ENCODE data around the gene NOP9.

NOP9 gene

GRCh38 chr14:24335461-24336171, 36.0 kb downstream of the NOP9 start:
- no peak for TF ChIP-seq CEBPB (IDR thresholded peaks at IDR 0.05)
- no peak for TF ChIP-seq EP300 (IDR thresholded peaks at IDR 0.05; ENCODE audit: borderline replicate concordance)
- no peak for TF ChIP-seq TEAD4 (IDR thresholded peaks at IDR 0.05)
- no peak for TF ChIP-seq REST (IDR thresholded peaks at IDR 0.05; ENCODE audit: low read depth)
- no peak for TF ChIP-seq MAX (IDR thresholded peaks at IDR 0.05)

GRCh38 chr14:24337144-24337823, 37.6 kb downstream of the NOP9 start:
- TF ChIP-seq TEAD4 (IDR thresholded peaks at IDR 0.05) (no peak), TAF1 (IDR thresholded peaks at IDR 0.05; ENCODE audit: low read depth) (no peak), NFIC (IDR thresholded peaks at IDR 0.05) (no peak), TCF12 (IDR thresholded peaks at IDR 0.05; ENCODE audit: low read depth) (no peak), EGR1 (IDR thresholded peaks at IDR 0.05) (no peak), RAD21 (IDR thresholded peaks at IDR 0.05; ENCODE audit: low read depth) (no peak), MAX (IDR thresholded peaks at IDR 0.05) (no peak), CREB1 (IDR thresholded peaks at IDR 0.05; ENCODE audit: low read depth) (no peak), FOXM1 (IDR thresholded peaks at IDR 0.05; ENCODE audit: borderline replicate concordance, low read depth) (no peak), EP300 (IDR thresholded peaks at IDR 0.05; ENCODE audit: borderline replicate concordance) (no peak), ZBTB7A (IDR thresholded peaks at IDR 0.05; ENCODE audit: low read depth) (no peak), REST (IDR thresholded peaks at IDR 0.05; ENCODE audit: low read depth) (no peak)
- TF ChIP-seq, protein P1, sequence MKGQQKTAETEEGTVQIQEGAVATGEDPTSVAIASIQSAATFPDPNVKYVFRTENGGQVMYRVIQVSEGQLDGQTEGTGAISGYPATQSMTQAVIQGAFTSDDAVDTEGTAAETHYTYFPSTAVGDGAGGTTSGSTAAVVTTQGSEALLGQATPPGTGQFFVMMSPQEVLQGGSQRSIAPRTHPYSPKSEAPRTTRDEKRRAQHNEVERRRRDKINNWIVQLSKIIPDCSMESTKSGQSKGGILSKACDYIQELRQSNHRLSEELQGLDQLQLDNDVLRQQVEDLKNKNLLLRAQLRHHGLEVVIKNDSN (IDR thresholded peaks at IDR 0.05), result no peak

GRCh38 chr14:24337824-24338175, 38.1 kb downstream of the NOP9 start:
- TF ChIP-seq TCF12 (IDR thresholded peaks at IDR 0.05; ENCODE audit: low read depth) (no peak), MAX (IDR thresholded peaks at IDR 0.05) (no peak), EP300 (IDR thresholded peaks at IDR 0.05; ENCODE audit: borderline replicate concordance) (no peak), REST (IDR thresholded peaks at IDR 0.05; ENCODE audit: low read depth) (no peak)

DNA sequence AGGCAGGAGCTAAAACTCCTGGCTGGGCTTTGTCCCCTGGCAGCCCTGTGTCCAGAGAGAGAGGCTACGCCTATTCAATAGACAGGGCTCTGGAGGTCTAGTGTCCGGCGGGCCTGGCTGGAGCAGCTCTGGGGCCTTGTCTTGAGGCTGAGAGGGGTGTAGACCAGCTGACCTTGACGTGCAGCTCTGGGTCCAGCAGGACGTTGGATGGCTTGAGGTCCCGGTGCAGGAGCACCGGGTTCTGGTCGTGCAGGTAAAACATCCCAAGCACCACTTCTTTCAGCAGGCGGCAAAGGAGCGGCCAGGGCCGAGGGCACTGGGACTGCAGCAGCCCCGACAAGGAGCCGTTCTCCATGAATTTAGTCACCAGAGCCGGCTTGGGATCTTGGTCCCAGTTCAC, 39.2 kb downstream of the NOP9 start:
- TF ChIP-seq CEBPB (IDR thresholded peaks at IDR 0.05) (no peak), ZBTB7A (IDR thresholded peaks at IDR 0.05; ENCODE audit: low read depth) (no peak), EGR1 (IDR thresholded peaks at IDR 0.05) (no peak), YY1 (IDR thresholded peaks at IDR 0.05; ENCODE audit: low read depth) (no peak), RAD21 (IDR thresholded peaks at IDR 0.05; ENCODE audit: low read depth) (no peak), TEAD4 (IDR thresholded peaks at IDR 0.05) (no peak), TCF12 (IDR thresholded peaks at IDR 0.05; ENCODE audit: low read depth) (no peak), TAF1 (IDR thresholded peaks at IDR 0.05; ENCODE audit: low read depth) (no peak), FOXM1 (IDR thresholded peaks at IDR 0.05; ENCODE audit: borderline replicate concordance, low read depth) (no peak), MAX (IDR thresholded peaks at IDR 0.05) (no peak), REST (IDR thresholded peaks at IDR 0.05; ENCODE audit: low read depth) (no peak), CREB1 (IDR thresholded peaks at IDR 0.05; ENCODE audit: low read depth) (no peak)
- TF ChIP-seq, protein P1 (IDR thresholded peaks at IDR 0.05), result no peak
